ENCODE measurements around the gene ACRBP. TPM values are rescaled to one million over a fixed set of nuclear protein-coding genes. Genes with fewer than 3 reads are reported as not detected.
A peak's percentile ranks its signal among the peaks of the same experiment; 100 is the strongest.

Gene ACRBP
- total and polyA plus RNA-seq, 3 donors from 2014 or later, result 172 to 715 (median 241) TPM

GRCh38 chr12:6643569-6644256 is 3.5 kb downstream of the ACRBP start:
- intact Hi-C loops (cut with DNase I; ENCODE audit: low total_unique reads), result no loop called here
- H3K27ac ChIP-seq, result no peak overlapping the region
- H3K9me3 ChIP-seq, result no peaks in the 10 kb centered on the region
- no peak overlapping the region for H3K4me3 ChIP-seq
- WGBS, 2 donors, result 94 to 95% methylated on average over 6 of the region's 6 CpGs
- H3K36me3 ChIP-seq (ENCODE audit: low read depth, missing control alignments), result no peaks in the 10 kb centered on the region
- no peaks in the 10 kb centered on the region for H3K27me3 ChIP-seq
- peaks cover 16% of the 10 kb centered on the region for H3K4me1 ChIP-seq
- DNase-seq, result no peak
- no peak for TF ChIP-seq POLR2A (IDR thresholded peaks at IDR 0.05)

- intact Hi-C loops (cut with DNase I; ENCODE audit: low total_unique reads), result no loop called here
- TF ChIP-seq POLR2A (IDR thresholded peaks at IDR 0.05), result no peak
- TF ChIP-seq CTCF (IDR thresholded peaks at IDR 0.05), result no peak
- WGBS, 2 donors, result 37 to 40% methylated on average over 4 of the region's 4 CpGs
- H3K27me3 ChIP-seq, result no peaks in the 10 kb centered on the region
- no peaks in the 10 kb centered on the region for H3K9me3 ChIP-seq
- no peaks in the 10 kb centered on the region for H3K36me3 ChIP-seq (ENCODE audit: low read depth, missing control alignments)
- H3K27ac ChIP-seq, result peak overlapping the region; percentile 25 to 39
- peak; percentile 84 for DNase-seq
- no peak overlapping the region for H3K4me3 ChIP-seq
- peaks cover 18% of the 10 kb centered on the region for H3K4me1 ChIP-seq
These were observed 6.1 kb downstream of the ACRBP start for GRCh38 chr12:6641131-6641530.

- no peak overlapping the region for H3K4me3 ChIP-seq
- intact Hi-C loops (cut with DNase I; ENCODE audit: low total_unique reads), result no loop called here
- H3K27me3 ChIP-seq, result no peaks in the 10 kb centered on the region
- H3K36me3 ChIP-seq (ENCODE audit: low read depth, missing control alignments), result no peaks in the 10 kb centered on the region
- H3K4me1 ChIP-seq, result peaks cover 18% of the 10 kb centered on the region
- TF ChIP-seq CTCF (IDR thresholded peaks at IDR 0.05) (no peak), POLR2A (IDR thresholded peaks at IDR 0.05) (no peak)
- no peak for DNase-seq
- H3K27ac ChIP-seq, result peak overlapping the region in 1 of 2 donors; percentile 25
- H3K9me3 ChIP-seq, result no peaks in the 10 kb centered on the region
- WGBS, 2 donors, result 89 to 93% methylated on average over 4 of the region's 4 CpGs
These were observed 6.7 kb downstream of the ACRBP start for GRCh38 chr12:6640497-6640896.

- peak; percentile 36 for DNase-seq
- WGBS, 2 donors, result 73 to 78% methylated on average over 11 of the region's 11 CpGs
- no peaks in the 10 kb centered on the region for H3K36me3 ChIP-seq (ENCODE audit: low read depth, missing control alignments)
- H3K27ac ChIP-seq, result no peak overlapping the region
- intact Hi-C loops (cut with DNase I; ENCODE audit: low total_unique reads), result no loop called here
- TF ChIP-seq POLR2A (IDR thresholded peaks at IDR 0.05), result no peak
- no peak for TF ChIP-seq CTCF (IDR thresholded peaks at IDR 0.05)
- H3K4me3 ChIP-seq, result no peak overlapping the region
- H3K9me3 ChIP-seq, result no peaks in the 10 kb centered on the region
- H3K4me1 ChIP-seq, result peaks cover 18% of the 10 kb centered on the region
- no peaks in the 10 kb centered on the region for H3K27me3 ChIP-seq
These were observed 8.0 kb downstream of the ACRBP start for GRCh38 chr12:6639151-6639801.

- 81 to 84% methylated on average over 9 of the region's 9 CpGs for WGBS, 2 donors
- intact Hi-C loops (cut with DNase I; ENCODE audit: low total_unique reads), result no loop called here
- Histone ChIP-seq H3K9me3 (no peaks in the 10 kb centered on the region), H3K36me3 (ENCODE audit: low read depth, missing control alignments) (no peaks in the 10 kb centered on the region), H3K4me1 (peaks cover 19% of the 10 kb centered on the region), H3K27ac (no peak overlapping the region), H3K27me3 (no peaks in the 10 kb centered on the region), H3K4me3 (no peak overlapping the region)
- TF ChIP-seq POLR2A (IDR thresholded peaks at IDR 0.05), result no peak
- DNase-seq, result no peak
These were observed 8.9 kb downstream of the ACRBP start for GRCh38 chr12:6638305-6638704.
